Heart left ventricle (tissue), 16 donors: ENCODE results near the gene KDM4E. TPM values are rescaled to one million over a fixed set of nuclear protein-coding genes. Genes with fewer than 3 reads are reported as not detected.
"Not testable (repeated sequence)": the region's sequence is repeated elsewhere in the genome, so short reads cannot be mapped to it uniquely, and the experiment has no call there.

Experiments used
- ATAC-seq, 4 donors: fragments of 200-7000 bp; cut with Tn5 transposase; one replicate each; pipeline ENCODE4 v1.9.1; 2020 to 2022; ENCODE audit warnings: moderate library complexity in 4 of 4, mild to moderate bottlenecking in 3 of 4, moderate number of reproducible peaks in 1 of 4
- DNase-seq, 5 donors: peaks; one replicate each; pipeline ENCODE4 v3.0.0-alpha.2; 2020
- H3K27ac ChIP-seq, 12 donors: fragments of 200-600 bp; sonication (generic) in 4 of 12; one replicate each; pipeline versions ENCODE4 v1.5.0 to v1.8.0; 2016 to 2022; ENCODE audit warnings: mild to moderate bottlenecking in 2 of 12
- H3K27me3 ChIP-seq, 9 donors: fragments of 200-600 bp; sonication (generic) in 2 of 9; one replicate each; pipeline versions ENCODE4 v1.5.1 to v1.8.0; 2016 to 2022; ENCODE audit warnings: mild to moderate bottlenecking in 3 of 9
- H3K36me3 ChIP-seq, 9 donors: fragments of 200-600 bp; sonication (generic) in 2 of 9; one replicate each; pipeline versions ENCODE4 v1.5.0 to v1.8.0; 2018 to 2022; ENCODE audit warnings: mild to moderate bottlenecking in 2 of 9
- H3K4me1 ChIP-seq, 12 donors: fragments of 200-600 bp; sonication (generic) in 4 of 12; one replicate each; pipeline versions ENCODE4 v1.5.0 to v1.8.0; 2016 to 2022; ENCODE audit warnings: mild to moderate bottlenecking in 3 of 12
- H3K4me3 ChIP-seq, 12 donors: fragments of 200-600 bp; sonication (generic) in 4 of 12; one replicate each; pipeline versions ENCODE4 v1.5.0 to v1.8.0; 2017 to 2022; ENCODE audit warnings: mild to moderate bottlenecking in 9 of 12, moderate library complexity in 4 of 12
- H3K9me3 ChIP-seq, 12 donors: fragments of 200-600 bp; sonication (generic) in 4 of 12; one replicate each; pipeline versions ENCODE4 v1.5.0 to v1.8.0; 2016 to 2022; ENCODE audit warnings: mild to moderate bottlenecking in 1 of 12
- CTCF ChIP-seq, 12 donors: fragments of 200-600 bp; sonication (generic) in 4 of 12; IDR thresholded peaks; one replicate each; pipeline versions ENCODE4 v1.5.0 to v1.8.0; 2018 to 2022; ENCODE audit warnings: antibody characterized with exemption in 12 of 12, mild to moderate bottlenecking in 5 of 12
- POLR2A ChIP-seq, 2 donors: fragments of 450-650 bp; IDR thresholded peaks; one replicate each; pipeline ENCODE4 v1.6.1; 2017; ENCODE audit warnings: antibody characterized with exemption in 2 of 2, mild to moderate bottlenecking in 2 of 2, moderate library complexity in 2 of 2
- WGBS, 4 donors: extraction: QIAGEN DNeasy Blood & Tissue Kit in 2 of 4; methylation state at CpG; one replicate each; pipeline versions ENCODE4 v1.1.5 to v1.1.7; 2013 to 2018; 5-methylcytosine and 5-hydroxymethylcytosine counted together
- intact Hi-C, 10 donors: fragments of 100-400 bp; cut with DNase I; formaldehyde crosslinking; loops; one replicate each; pipeline versions ENCODE4 v1.11.1 to v1.14.2; 2022
- polyA plus RNA-seq, 2 donors: library from polyadenylated mRNA; stranded (reverse); fragments of 200-250 nt; gene quantifications; one replicate each; pipeline ENCODE4 v1.2.3, GENCODE V29; 2013
- total RNA-seq, 9 donors: library from RNA; depleted of rRNA in 2 of 9; stranded (reverse); fragments of >200 nt in 2 of 9; fragmentation: NEBNext Ultra II Directional in 3 of 9; extraction: Animal tissue kit (Norgen Biotek cat#: 25700) in 3 of 9; gene quantifications; one replicate each; pipeline versions ENCODE4 v1.1.0 to v1.2.4, GENCODE V29; 2016 to 2023
- donor health status: ischemic (EF 13 %, LVEDD 7.1; RV severe dilation, severe dysfunction).
- donor health status: healthy with polysubstance abuse.
- donor health status: DM: no; HTN: yes; CAD: no.
- donor health status: DM: no; HTN: no; CAD: no.
- donor health status: ischemic (EF 25% LVEDD 6.9; RV normal size, moderate dysfunction).
- donor health status: ischemic (EF 25% LVEDD 5.7; RV mildly dilated, moderate dysfunction).
- donor health status: healthy.
- donor health status: DM: yes; HTN: yes; CAD: no.
- donor health status: ischemic (EF 35%, LVEDD 5.7; RV mildly dilated, moderate dysfunction).
- donor health status: nonischemic (EF 11% LVEDD 7.7; RV severe dilation, severe dysfunction).
- donor health status: DM: yes; HTN: yes; CAD: no.
- donor health status: PGD.
- donor health status: ischemic (EF 29% LVEDD 5.4; RV normal size, mild dysfunction).
- donor health status: nonischemic (EF 23%, LVEDD 6.1; RV moderate dilation, normal function).

KDM4E gene
- total and polyA plus RNA-seq, 11 donors, result not detected

GRCh38 chr11:95005642-95006041, 19.4 kb upstream of the KDM4E start:
- TF ChIP-seq POLR2A (IDR thresholded peaks at IDR 0.05), result no peak
- TF ChIP-seq CTCF (IDR thresholded peaks at IDR 0.05), result no peak
- ATAC-seq (no peak), DNase-seq (no peak)
- Histone ChIP-seq H3K27ac (no peak overlapping the region), H3K4me3 (no peak overlapping the region), H3K27me3 (no peaks in the 10 kb centered on the region), H3K4me1 (no peaks in the 10 kb centered on the region), H3K36me3 (no peaks in the 10 kb centered on the region), H3K9me3 (peaks cover 0 to 9% (median 0%) of the 10 kb centered on the region in 12 donors)
- intact Hi-C loops, result no loop called here
- WGBS, 4 donors, result 76 to 85% (median 79%) methylated on average over 1 of the region's 1 CpG

- peaks cover 0 to 10% (median 0%) of the 10 kb centered on the region in 9 donors for H3K27me3 ChIP-seq
- H3K9me3 ChIP-seq, result peaks cover 0 to 9% (median 0%) of the 10 kb centered on the region in 12 donors
- no peak for TF ChIP-seq POLR2A (IDR thresholded peaks at IDR 0.05)
- TF ChIP-seq CTCF (IDR thresholded peaks at IDR 0.05), result no peak
- no peak for ATAC-seq
- no peaks in the 10 kb centered on the region for H3K36me3 ChIP-seq
- intact Hi-C loops, result no loop called here
- no peaks in the 10 kb centered on the region for H3K4me1 ChIP-seq
- DNase-seq, result no peak
- H3K4me3 ChIP-seq, result no peak overlapping the region
- H3K27ac ChIP-seq, result no peak overlapping the region
Measured at GRCh38 chr11:95011376-95011775, 13.7 kb upstream of the KDM4E start.

- no peaks in the 10 kb centered on the region for H3K9me3 ChIP-seq
- no peaks in the 10 kb centered on the region for H3K4me1 ChIP-seq
- no peak for TF ChIP-seq POLR2A (IDR thresholded peaks at IDR 0.05)
- TF ChIP-seq CTCF (IDR thresholded peaks at IDR 0.05), result no peak
- DNase-seq (no peak), ATAC-seq (no peak)
- 80 to 87% (median 84%) methylated on average over 10 to 12 of the region's 12 CpGs for WGBS, 4 donors
- H3K27me3 ChIP-seq, result peaks cover 0 to 10% (median 0%) of the 10 kb centered on the region in 9 donors
- no peaks in the 10 kb centered on the region for H3K36me3 ChIP-seq
- no peak overlapping the region for H3K4me3 ChIP-seq
- intact Hi-C loops, result no loop called here
- no peak overlapping the region for H3K27ac ChIP-seq
Measured at GRCh38 chr11:95014184-95014821, 10.8 kb upstream of the KDM4E start.

- H3K27me3 ChIP-seq, result peaks cover 0 to 10% (median 0%) of the 10 kb centered on the region in 9 donors
- no peaks in the 10 kb centered on the region for H3K4me1 ChIP-seq
- intact Hi-C loops, result no loop called here
- no peak for ATAC-seq
- H3K9me3 ChIP-seq, result no peaks in the 10 kb centered on the region
- TF ChIP-seq CTCF (IDR thresholded peaks at IDR 0.05), result no peak
- TF ChIP-seq POLR2A (IDR thresholded peaks at IDR 0.05), result no peak
- H3K27ac ChIP-seq, result no peak overlapping the region
- no peak for DNase-seq
- no peak overlapping the region for H3K4me3 ChIP-seq
- no peaks in the 10 kb centered on the region for H3K36me3 ChIP-seq
- WGBS, 4 donors, result 75 to 93% (median 83%) methylated on average over 2 of the region's 2 CpGs
Measured at GRCh38 chr11:95016139-95016538, 8.9 kb upstream of the KDM4E start.

GRCh38 chr11:95021468-95021867, 3.6 kb upstream of the KDM4E start:
- ATAC-seq, H3K9me3 ChIP-seq, H3K36me3 ChIP-seq, H3K27ac ChIP-seq, H3K4me3 ChIP-seq, intact Hi-C loops, H3K4me1 ChIP-seq, H3K27me3 ChIP-seq, DNase-seq: not testable (repeated sequence)
- 69 to 71% (median 70%) methylated on average over 5 of the region's 5 CpGs for whole genome bisulfite sequencing, 4 donors

GRCh38 chr11:95025594-95025993, 536 bp downstream of the KDM4E start:
- H3K27me3 ChIP-seq, H3K4me1 ChIP-seq, DNase-seq, H3K36me3 ChIP-seq, ATAC-seq, intact Hi-C loops, H3K9me3 ChIP-seq, H3K4me3 ChIP-seq, H3K27ac ChIP-seq: not testable (repeated sequence)
- 81 to 95% (median 92%) methylated on average over 8 to 9 of the region's 9 CpGs for WGBS, 4 donors
